Karpas-422 (cell line): Measurements from ENCODE around the gene RIC3. TPM values are rescaled to one million over a fixed set of nuclear protein-coding genes. Genes with fewer than 3 reads are reported as not detected.
"Not testable (repeated sequence)": the region's sequence is repeated elsewhere in the genome, so short reads cannot be mapped to it uniquely, and the experiment has no call there.

ENCODE experiments used
- DNase-seq: peaks from one replicate; pipeline ENCODE4 v3.0.0-alpha.2; 2015
- H2AFZ ChIP-seq: fragments of 200-600 bp; sonication (generic); 2 replicates; pipeline ENCODE4 v1.6.1; 2014; ENCODE audit warnings: antibody characterized with exemption, low read length, mixed read lengths
- H3K27ac ChIP-seq: fragments of 200-600 bp; sonication (generic); 2 replicates; pipeline ENCODE4 v1.5.1; 2014; ENCODE audit warnings: mild to moderate bottlenecking, low read length, moderate library complexity
- H3K27me3 ChIP-seq: fragments of 200-600 bp; sonication (generic); 2 replicates; pipeline ENCODE4 v1.6.1; 2014; ENCODE audit warnings: low read length, mixed read lengths
- H3K36me3 ChIP-seq: fragments of 200-600 bp; sonication (generic); 2 replicates; pipeline ENCODE4 v1.6.1; 2014; ENCODE audit warnings: low read length, mixed read lengths; ENCODE audit not compliant: insufficient read depth
- H3K4me1 ChIP-seq: fragments of 200-600 bp; sonication (generic); 2 replicates; pipeline ENCODE4 v1.6.1; 2014; ENCODE audit warnings: mild to moderate bottlenecking, low read length, mixed read lengths
- H3K4me2 ChIP-seq: fragments of 200-600 bp; sonication (generic); 2 replicates; pipeline ENCODE4 v1.6.1; 2014; ENCODE audit warnings: low read length, low read depth, mild to moderate bottlenecking; ENCODE audit not compliant: poor library complexity, severe bottlenecking
- H3K4me3 ChIP-seq: fragments of 200-600 bp; sonication (generic); 2 replicates; pipeline ENCODE4 v1.5.1; 2014; ENCODE audit warnings: mild to moderate bottlenecking, antibody characterized with exemption, low read length, mixed read lengths
- H3K79me2 ChIP-seq: fragments of 200-600 bp; sonication (generic); 2 replicates; pipeline ENCODE4 v1.6.1; 2014; ENCODE audit warnings: mild to moderate bottlenecking, low read length, mixed read lengths
- H3K9ac ChIP-seq: fragments of 200-600 bp; sonication (generic); 2 replicates; pipeline ENCODE4 v1.6.0; 2014; ENCODE audit warnings: low read length
- H3K9me2 ChIP-seq: fragments of 200-600 bp; sonication (generic), shearing (Covaris generic); replicated peaks from 2 replicates; pipeline ENCODE4 v1.6.0; 2014; ENCODE audit warnings: mild to moderate bottlenecking, low read length, moderate library complexity; ENCODE audit not compliant: insufficient read depth
- H3K9me3 ChIP-seq: fragments of 300-700, 200-600 bp; sonication (generic); 2 replicates; pipeline ENCODE4 v1.6.1; 2014; ENCODE audit warnings: low read length, mixed read lengths
- H4K20me1 ChIP-seq: fragments of 200-600 bp; sonication (generic); 2 replicates; pipeline ENCODE4 v1.6.1; 2014; ENCODE audit warnings: mild to moderate bottlenecking, antibody characterized with exemption, low read length, low read depth; ENCODE audit not compliant: insufficient read depth
- total RNA-seq: library from RNA; depleted of rRNA; stranded (reverse); fragments of >200 nt; shearing (Covaris generic); gene quantifications from 2 replicates; pipeline ENCODE4 v1.2.3, GENCODE V29; 2014; ENCODE audit warnings: low replicate concordance

Gene RIC3
- total RNA-seq, 1 experiment from 2014 or later: not detected

DNA sequence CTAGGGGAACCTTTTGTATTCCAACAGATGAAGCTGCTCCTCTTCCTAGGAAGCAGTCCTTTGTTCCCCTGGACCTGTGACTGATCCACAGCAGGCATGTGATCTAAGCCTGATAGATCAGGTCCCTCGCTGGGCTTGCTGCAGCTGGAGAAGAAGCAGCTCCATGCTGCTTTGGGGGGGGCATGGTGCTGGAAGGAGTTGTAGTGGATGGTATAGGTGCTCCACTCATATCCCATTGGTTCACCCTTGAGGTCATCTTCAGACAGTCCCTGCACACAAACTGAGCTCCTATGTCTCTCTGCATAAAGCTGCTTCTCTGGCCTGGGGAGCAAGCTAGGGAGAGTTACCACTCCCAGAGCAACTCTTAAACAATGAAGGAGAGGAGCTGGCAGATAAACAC, 9.5 kb upstream of the RIC3 start:
- no peaks in the 10 kb centered on the region for H3K9me3 ChIP-seq
- H3K4me2 ChIP-seq: no peak overlapping the region
- H3K4me3 ChIP-seq: no peak overlapping the region
- no peaks in the 10 kb centered on the region for H3K27me3 ChIP-seq
- DNase-seq: peak; percentile 16
- no peak overlapping the region for H3K9ac ChIP-seq
- H2AFZ ChIP-seq: no peak overlapping the region
- H3K36me3 ChIP-seq: no peaks in the 10 kb centered on the region
- no peaks in the 10 kb centered on the region for H4K20me1 ChIP-seq
- no peaks in the 10 kb centered on the region for H3K4me1 ChIP-seq
- H3K79me2 ChIP-seq: no peaks in the 10 kb centered on the region
- H3K27ac ChIP-seq: no peak overlapping the region
- no peaks in the 10 kb centered on the region for H3K9me2 ChIP-seq

DNA sequence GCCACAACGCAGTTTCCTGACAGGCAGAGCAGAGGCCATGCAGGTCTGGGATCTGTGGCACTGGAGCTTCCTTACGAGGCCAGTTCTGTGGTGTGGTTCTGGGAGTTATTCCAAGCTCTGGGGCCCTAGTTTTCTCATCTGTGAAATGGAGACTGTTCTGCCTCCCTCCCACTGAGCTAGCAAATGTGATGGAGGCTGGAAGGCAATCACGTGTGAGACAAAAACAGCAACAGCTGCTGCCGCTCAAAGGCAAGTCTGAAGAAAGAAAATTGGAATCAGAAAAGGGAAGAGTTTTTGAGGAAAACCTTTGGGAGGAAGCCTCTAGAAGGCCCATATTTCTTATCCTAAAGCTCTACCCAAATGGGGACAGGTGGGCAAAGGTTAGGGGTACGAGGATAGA, 8.3 kb upstream of the RIC3 start:
- Histone ChIP-seq H3K27ac (no peak overlapping the region), H3K27me3 (no peaks in the 10 kb centered on the region), H3K9me2 (no peaks in the 10 kb centered on the region), H3K79me2 (no peaks in the 10 kb centered on the region), H3K36me3 (no peaks in the 10 kb centered on the region), H3K9me3 (no peaks in the 10 kb centered on the region), H3K4me3 (no peak overlapping the region), H4K20me1 (no peaks in the 10 kb centered on the region), H2AFZ (no peak overlapping the region), H3K4me2 (no peak overlapping the region), H3K4me1 (no peaks in the 10 kb centered on the region), H3K9ac (no peak overlapping the region)
- no peak for DNase-seq

DNA sequence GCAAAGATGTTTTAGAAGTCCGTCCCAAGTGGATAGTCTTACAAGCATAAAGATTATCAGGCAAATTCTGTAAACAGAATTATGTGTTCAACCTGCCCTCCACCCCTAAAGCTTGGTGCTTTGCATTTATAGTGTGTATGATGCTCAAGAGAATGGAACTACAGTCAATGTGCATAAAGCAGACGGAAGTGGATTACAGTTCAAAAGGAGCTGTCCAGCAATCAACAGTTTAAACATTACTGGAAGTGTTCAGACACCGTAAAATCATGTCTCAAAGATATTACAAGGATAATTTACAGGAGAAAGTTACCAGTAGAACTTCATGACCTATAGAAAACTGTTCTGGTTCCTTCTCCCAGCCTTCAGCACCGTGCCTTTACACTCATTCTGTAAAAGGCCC, 1.0 kb downstream of the RIC3 start:
- no peaks in the 10 kb centered on the region for H3K36me3 ChIP-seq
- no peaks in the 10 kb centered on the region for H4K20me1 ChIP-seq
- no peak overlapping the region for H2AFZ ChIP-seq
- no peak overlapping the region for H3K4me3 ChIP-seq
- H3K9me3 ChIP-seq: no peaks in the 10 kb centered on the region
- H3K27ac ChIP-seq: no peak overlapping the region
- no peaks in the 10 kb centered on the region for H3K27me3 ChIP-seq
- no peak overlapping the region for H3K9ac ChIP-seq
- no peak for DNase-seq
- no peaks in the 10 kb centered on the region for H3K4me1 ChIP-seq
- H3K4me2 ChIP-seq: no peak overlapping the region
- no peaks in the 10 kb centered on the region for H3K79me2 ChIP-seq
- no peaks in the 10 kb centered on the region for H3K9me2 ChIP-seq

DNA sequence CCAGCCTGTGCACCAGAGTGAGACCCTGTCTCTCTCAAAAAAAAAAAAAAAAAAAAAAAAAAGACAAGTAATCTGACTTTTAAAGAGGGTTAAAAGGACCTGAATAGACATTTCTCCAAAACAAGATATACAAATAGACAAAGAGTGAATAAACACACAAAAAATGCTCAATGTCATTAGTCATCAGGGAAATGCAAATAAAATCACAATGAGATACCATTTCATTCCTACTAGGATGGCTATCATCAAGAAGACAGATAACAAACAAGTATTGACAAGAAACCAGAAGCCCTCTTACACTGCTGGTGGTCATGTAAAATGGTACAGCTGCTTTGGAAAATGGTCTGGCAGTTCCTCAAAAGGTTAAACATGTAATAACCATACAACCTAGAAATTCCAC, 4.1 kb downstream of the RIC3 start:
- no peaks in the 10 kb centered on the region for H3K9me2 ChIP-seq
- H3K9ac ChIP-seq: no peak overlapping the region
- H4K20me1 ChIP-seq: no peaks in the 10 kb centered on the region
- no peaks in the 10 kb centered on the region for H3K79me2 ChIP-seq
- no peaks in the 10 kb centered on the region for H3K27me3 ChIP-seq
- no peaks in the 10 kb centered on the region for H3K36me3 ChIP-seq
- H3K4me3 ChIP-seq: no peak overlapping the region
- no peak overlapping the region for H3K4me2 ChIP-seq
- no peaks in the 10 kb centered on the region for H3K4me1 ChIP-seq
- DNase-seq: no peak
- H3K9me3 ChIP-seq: no peaks in the 10 kb centered on the region
- H3K27ac ChIP-seq: no peak overlapping the region
- H2AFZ ChIP-seq: no peak overlapping the region

DNA sequence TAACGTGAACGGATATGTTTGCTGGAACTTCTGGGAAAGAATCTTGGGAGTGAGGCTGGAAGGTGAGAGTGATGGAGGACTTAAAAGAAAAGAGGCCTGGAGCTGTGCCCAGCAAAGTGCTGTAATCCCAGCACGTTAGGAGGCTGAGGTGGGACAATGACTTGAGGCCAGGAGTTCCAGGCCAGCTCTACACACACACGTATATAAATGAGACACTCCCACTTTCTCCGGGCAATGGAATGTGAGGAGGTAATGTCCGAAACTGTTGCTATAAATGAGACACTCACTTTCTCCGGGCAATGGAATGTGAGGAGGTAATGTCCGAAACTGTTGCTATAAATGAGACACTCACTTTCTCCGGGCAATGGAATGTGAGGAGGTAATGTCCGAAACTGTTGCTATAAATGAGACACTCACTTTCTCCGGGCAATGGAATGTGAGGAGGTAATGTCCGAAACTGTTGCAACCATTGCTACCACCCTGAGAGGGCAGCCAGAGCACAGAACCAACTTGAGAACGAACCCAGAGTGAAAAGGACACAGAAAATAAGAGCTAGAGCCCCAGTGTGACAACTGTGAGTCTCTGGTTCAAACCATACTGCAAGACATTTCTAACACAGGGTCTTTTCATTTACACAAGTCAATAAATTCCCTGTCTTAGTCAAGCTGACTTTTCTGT, 7.1 kb downstream of the RIC3 start:
- not testable (repeated sequence) for H3K36me3 ChIP-seq, H3K9ac ChIP-seq, H3K9me3 ChIP-seq, H2AFZ ChIP-seq, H4K20me1 ChIP-seq, H3K27me3 ChIP-seq, H3K9me2 ChIP-seq, H3K4me2 ChIP-seq, H3K4me1 ChIP-seq, H3K27ac ChIP-seq, H3K4me3 ChIP-seq, DNase-seq, H3K79me2 ChIP-seq

DNA sequence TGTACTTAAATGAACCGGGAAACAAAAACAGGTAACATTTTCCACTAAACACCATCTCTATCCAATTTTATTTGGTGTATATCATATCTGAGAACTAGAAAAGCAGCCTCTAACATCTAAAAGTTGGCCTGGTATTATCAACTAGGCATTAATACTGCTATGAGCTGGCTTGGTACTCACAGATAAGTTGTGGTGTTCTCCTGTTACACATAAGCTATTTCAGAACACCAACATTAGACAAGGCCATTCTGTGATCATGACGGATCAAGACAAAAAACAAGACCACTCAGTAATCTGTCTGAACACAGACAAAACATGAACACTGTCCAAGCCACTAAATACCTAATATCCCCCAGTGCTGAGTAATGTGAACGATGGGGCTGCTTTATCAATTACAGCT, 11.9 kb downstream of the RIC3 start:
- H3K4me2 ChIP-seq: no peak overlapping the region
- no peaks in the 10 kb centered on the region for H4K20me1 ChIP-seq
- no peaks in the 10 kb centered on the region for H3K4me1 ChIP-seq
- no peaks in the 10 kb centered on the region for H3K9me3 ChIP-seq
- no peak overlapping the region for H2AFZ ChIP-seq
- H3K4me3 ChIP-seq: no peak overlapping the region
- no peaks in the 10 kb centered on the region for H3K79me2 ChIP-seq
- H3K27me3 ChIP-seq: no peaks in the 10 kb centered on the region
- no peak for DNase-seq
- no peak overlapping the region for H3K9ac ChIP-seq
- H3K9me2 ChIP-seq: no peaks in the 10 kb centered on the region
- H3K27ac ChIP-seq: no peak overlapping the region
- no peaks in the 10 kb centered on the region for H3K36me3 ChIP-seq

DNA sequence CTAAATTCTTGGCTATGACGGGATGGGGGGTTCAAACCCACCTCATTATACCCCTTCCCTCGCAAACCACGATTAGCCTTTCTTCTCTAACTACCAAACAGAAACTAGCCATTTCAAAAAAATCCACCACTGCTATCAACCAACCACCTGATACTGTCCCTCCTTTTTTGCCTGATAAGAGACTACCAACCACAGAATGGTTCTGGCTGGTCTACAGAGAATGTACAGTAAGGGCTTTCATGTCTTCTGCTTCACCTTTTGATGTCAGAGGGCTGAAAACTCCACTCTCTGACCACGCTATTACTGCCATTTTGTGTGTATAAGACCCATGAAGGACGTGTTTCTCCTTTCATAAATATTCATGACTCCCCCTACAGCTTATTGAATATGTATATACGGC, 19.1 kb downstream of the RIC3 start:
- no peaks in the 10 kb centered on the region for H3K9me2 ChIP-seq
- no peak overlapping the region for H3K9ac ChIP-seq
- no peak overlapping the region for H2AFZ ChIP-seq
- H3K4me1 ChIP-seq: no peaks in the 10 kb centered on the region
- H3K27ac ChIP-seq: no peak overlapping the region
- H3K27me3 ChIP-seq: no peaks in the 10 kb centered on the region
- no peak for DNase-seq
- H3K4me2 ChIP-seq: no peak overlapping the region
- H3K36me3 ChIP-seq: no peaks in the 10 kb centered on the region
- H3K9me3 ChIP-seq: no peaks in the 10 kb centered on the region
- H3K4me3 ChIP-seq: no peak overlapping the region
- H4K20me1 ChIP-seq: no peaks in the 10 kb centered on the region
- H3K79me2 ChIP-seq: no peaks in the 10 kb centered on the region

DNA sequence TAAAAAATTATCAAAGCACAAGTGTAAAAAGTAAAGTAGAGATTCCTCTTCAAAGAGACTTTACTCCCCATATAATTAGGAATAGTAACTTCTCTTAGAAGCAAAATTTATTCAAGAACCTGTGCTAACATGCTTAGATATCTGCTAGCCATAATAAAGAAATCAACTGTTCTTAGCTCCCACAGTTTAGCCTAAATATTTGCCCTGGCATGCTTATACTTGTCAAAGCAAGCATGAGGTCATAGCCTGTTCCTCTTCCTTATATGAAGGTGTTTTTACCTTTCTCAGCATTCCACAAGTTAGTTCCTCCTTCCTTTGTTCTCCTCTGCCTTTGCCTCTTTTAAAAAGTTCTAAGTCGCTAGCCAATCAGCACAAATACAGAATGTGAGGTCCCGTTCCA, 30.3 kb downstream of the RIC3 start:
- H3K4me3 ChIP-seq: no peak overlapping the region
- no peaks in the 10 kb centered on the region for H3K9me2 ChIP-seq
- H3K4me2 ChIP-seq: no peak overlapping the region
- H4K20me1 ChIP-seq: no peaks in the 10 kb centered on the region
- H3K79me2 ChIP-seq: no peaks in the 10 kb centered on the region
- H3K27me3 ChIP-seq: no peaks in the 10 kb centered on the region
- no peak for DNase-seq
- no peaks in the 10 kb centered on the region for H3K9me3 ChIP-seq
- no peak overlapping the region for H2AFZ ChIP-seq
- no peaks in the 10 kb centered on the region for H3K4me1 ChIP-seq
- H3K27ac ChIP-seq: no peak overlapping the region
- no peaks in the 10 kb centered on the region for H3K36me3 ChIP-seq
- no peak overlapping the region for H3K9ac ChIP-seq

DNA sequence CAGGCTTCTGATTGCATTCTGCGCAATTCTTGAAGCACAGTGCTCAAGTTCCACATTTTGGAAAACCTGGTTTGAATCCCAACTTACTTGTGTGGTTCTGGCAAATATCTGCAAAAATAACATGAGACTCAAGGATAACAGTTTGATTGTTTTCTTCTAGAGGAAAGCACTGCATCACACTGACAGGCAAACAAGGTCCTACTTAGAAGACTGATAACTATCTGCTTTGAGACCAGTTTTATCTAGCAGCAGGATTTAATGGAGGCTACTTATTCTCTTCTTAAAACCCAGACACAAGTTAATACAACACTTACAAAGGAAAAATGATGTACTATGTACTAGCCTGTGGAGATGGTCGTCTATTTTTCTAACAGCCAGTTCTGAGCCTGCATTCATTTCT, 41.4 kb downstream of the RIC3 start:
- no peaks in the 10 kb centered on the region for H3K79me2 ChIP-seq
- no peaks in the 10 kb centered on the region for H3K9me2 ChIP-seq
- no peak overlapping the region for H3K4me3 ChIP-seq
- H3K4me2 ChIP-seq: no peak overlapping the region
- no peak overlapping the region for H2AFZ ChIP-seq
- H4K20me1 ChIP-seq: 0 out of 2 replicates have a peak, but pooled peaks cover 3% of the 10 kb centered on the region
- no peaks in the 10 kb centered on the region for H3K27me3 ChIP-seq
- no peaks in the 10 kb centered on the region for H3K9me3 ChIP-seq
- H3K9ac ChIP-seq: no peak overlapping the region
- H3K4me1 ChIP-seq: no peaks in the 10 kb centered on the region
- DNase-seq: no peak
- no peaks in the 10 kb centered on the region for H3K36me3 ChIP-seq
- H3K27ac ChIP-seq: no peak overlapping the region
